ENCODE data around the gene TLL2.

Gene TLL2

GRCh38 chr10:96460316-96460715 lies 53.4 kb downstream of the TLL2 start:
- DNase-seq: no peak

- DNase-seq: no peak
Measured at GRCh38 chr10:96457341-96457740, 56.4 kb downstream of the TLL2 start.

GRCh38 chr10:96456296-96456840 lies 57.4 kb downstream of the TLL2 start:
- no peak for DNase-seq

GRCh38 chr10:96453856-96454583 lies 59.7 kb downstream of the TLL2 start:
- DNase-seq: no peak

GRCh38 chr10:96452494-96453153 lies 61.1 kb downstream of the TLL2 start:
- DNase-seq: no peak

GRCh38 chr10:96450529-96451207 lies 63.1 kb downstream of the TLL2 start:
- DNase-seq: no peak

DNA sequence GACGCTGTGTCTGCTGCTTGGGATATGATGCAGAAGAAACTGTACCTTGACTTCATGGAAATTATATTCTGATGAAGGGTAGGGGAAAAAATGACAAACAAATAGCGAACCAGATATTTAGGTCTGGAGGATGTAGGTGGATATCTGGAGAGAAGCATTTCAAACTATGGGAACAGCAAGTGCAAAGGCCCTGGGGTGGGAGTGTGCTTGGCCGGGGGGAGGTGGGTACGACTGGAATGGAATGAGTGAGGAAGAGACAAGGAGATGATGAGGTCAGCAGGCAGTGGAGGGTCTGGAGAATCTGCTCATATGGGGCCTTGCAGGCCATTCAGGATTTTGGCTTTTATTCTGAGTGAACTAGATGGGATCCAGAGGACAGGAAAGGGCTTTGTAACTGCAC lies 65.2 kb downstream of the TLL2 start:
- DNase-seq: no peak

GRCh38 chr10:96448021-96448457 lies 65.7 kb downstream of the TLL2 start:
- no peak for DNase-seq

DNA sequence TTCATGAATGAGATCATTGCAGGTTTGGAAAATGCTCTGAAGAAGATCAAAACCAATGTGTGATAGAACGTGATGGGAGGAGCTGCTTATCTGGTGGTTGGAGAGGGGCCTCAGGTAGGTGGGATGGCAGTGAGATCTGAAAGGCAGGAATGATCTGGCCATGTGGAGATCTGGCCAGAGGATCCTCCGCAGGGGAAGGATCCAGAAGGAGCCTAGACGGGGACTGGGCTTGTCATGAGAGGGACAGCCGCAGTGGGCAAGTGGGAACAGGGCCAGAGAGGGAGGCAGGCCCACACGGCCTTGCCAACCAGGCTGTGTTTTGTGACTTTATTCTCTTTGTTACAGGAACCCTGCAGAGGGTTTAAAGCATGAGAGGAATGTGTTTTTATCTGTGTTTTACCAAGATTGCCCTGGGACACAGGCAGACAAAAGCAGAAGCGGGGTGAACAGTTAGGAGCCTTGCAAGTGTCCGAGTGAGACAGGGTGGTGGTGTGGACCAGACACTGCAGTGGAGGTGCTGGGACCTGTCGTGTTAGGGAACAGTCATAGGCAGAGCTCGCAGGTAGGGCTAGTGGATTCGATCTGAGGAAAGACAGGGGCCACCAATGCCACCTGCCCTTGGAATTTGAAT lies 66.6 kb downstream of the TLL2 start:
- DNase-seq: no peak

GRCh38 chr10:96441987-96442643 lies 71.6 kb downstream of the TLL2 start:
- no peak for DNase-seq

DNA sequence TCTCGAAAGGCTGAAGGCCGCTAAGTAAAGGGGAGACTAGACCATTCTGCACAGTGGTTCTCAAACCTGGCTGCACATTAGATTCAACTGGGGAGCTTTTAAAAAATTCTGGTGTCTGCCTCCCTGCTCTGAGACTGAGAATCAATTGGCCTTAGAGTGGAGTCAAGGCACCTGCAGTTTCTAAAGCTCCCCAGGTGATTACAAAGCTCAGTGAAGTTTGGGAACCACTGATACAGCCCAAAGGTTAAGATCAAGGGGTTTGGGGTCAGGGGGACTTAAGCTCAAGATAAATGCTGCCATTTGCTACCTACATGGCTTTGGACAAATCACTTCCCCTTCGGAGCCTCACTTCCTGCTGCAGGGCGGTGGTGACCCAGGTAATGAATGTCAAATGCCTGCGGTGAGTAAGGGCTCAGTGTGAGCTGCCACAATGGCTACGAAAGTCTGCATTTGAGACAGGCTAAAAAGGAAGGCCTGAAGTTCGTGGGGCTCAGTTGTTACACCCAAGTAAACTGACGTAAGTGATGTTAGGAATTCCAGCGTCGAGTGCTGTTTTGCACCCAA lies 72.3 kb downstream of the TLL2 start:
- DNase-seq: no peak

DNA sequence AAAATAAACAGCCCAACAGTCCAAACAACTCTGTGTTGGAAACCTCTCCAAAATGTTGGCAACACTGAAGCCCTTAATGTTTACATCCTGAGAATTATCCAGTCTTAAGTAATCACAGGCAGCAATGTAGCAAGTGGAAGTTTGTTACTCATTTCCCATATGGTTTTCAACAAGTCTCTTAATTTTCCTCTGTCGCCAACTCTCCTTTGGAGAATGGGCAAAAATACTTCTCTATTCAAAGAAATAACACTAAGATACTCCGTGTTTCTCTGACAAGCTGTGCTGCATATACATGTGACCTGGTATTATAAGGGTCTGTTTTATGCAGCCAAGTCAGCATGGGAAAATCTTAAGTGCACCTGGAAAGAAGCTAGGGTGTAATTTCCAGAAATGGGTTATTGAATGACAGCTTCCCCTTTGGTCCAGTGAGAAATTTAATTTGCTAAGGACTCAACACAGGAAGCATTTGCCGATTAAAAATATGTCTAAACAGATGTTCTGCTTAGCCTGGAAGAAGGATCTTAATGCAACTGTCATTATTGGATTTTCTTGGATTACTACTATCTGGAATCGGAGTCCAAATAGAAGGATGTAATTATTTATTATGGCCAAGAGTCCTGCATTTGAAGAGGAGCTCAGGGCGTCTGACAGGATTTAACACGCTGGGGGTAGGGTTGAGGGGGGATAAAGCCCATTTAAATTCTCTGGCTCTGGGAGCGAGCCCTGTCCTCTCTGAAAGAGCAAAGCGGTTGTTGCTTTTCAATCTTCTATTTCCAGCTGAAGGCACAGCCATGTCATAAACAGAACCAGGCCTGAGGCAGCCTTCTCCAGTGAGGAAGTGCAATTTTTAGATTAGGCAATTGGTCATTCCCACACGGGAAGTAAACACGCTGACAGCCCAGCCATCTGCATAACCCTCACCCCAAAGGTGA lies 73.1 kb downstream of the TLL2 start:
- no peak for DNase-seq

DNA sequence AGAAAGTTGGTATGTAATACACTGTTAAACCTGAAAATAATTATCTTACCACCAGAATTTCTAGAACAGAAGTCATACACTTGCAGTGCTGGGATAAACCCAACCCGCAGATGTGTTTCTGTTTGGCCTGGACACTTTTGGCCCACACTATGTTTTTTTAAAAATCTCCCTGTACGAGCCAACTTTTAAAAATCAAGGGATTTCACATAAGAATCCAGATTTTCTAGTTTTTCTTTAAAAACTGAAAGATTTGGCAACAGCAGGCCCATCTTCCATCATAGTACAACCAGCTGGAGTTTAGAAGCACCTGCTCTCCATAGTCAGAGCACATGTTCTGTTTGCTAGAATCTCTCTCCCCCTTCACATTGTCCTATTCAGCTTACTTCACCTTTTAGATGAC lies 74.0 kb downstream of the TLL2 start:
- DNase-seq: no peak

DNA sequence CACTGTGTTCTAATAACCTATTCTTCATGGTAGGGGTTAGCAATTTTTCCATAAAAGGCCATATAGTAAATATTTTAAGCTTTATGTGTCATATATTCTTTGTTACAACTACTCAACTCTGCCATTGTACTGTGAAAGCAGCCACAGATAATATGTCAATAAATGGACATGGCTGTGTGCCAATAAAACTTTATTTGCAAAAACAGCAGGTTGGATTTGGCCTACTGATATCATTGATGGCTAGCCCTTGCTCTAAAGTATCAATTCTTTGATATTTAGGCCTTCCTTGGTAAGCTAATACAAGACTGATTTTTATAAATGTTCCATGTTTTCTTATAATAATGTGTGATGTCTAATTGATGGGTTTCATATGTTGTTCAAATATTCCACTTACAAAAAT lies 77.7 kb downstream of the TLL2 start:
- DNase-seq: no peak

GRCh38 chr10:96431211-96431970 lies 82.3 kb downstream of the TLL2 start:
- no peak for DNase-seq

DNA sequence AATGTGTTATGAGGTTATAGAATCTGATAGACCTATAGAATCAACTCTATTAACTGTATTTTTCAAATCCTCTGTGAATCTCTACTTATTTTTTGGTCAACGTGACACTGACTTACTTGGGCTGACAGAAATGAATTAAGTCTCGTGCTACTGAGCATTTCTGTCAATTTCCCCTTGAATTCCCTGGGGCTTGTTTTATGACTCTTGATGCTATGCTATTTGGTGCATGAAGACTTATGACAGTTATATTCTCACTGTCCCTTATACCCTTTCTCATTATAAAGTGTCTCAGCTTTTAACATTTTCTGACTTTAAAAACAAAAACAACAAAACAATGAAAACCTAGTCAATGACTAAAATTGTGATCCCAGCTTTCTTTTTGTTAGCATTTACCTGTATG lies 86.4 kb downstream of the TLL2 start:
- no peak for DNase-seq

GRCh38 chr10:96422525-96422924 lies 91.2 kb downstream of the TLL2 start:
- no peak for DNase-seq

GRCh38 chr10:96421995-96422394 lies 91.7 kb downstream of the TLL2 start:
- no peak for DNase-seq

DNA sequence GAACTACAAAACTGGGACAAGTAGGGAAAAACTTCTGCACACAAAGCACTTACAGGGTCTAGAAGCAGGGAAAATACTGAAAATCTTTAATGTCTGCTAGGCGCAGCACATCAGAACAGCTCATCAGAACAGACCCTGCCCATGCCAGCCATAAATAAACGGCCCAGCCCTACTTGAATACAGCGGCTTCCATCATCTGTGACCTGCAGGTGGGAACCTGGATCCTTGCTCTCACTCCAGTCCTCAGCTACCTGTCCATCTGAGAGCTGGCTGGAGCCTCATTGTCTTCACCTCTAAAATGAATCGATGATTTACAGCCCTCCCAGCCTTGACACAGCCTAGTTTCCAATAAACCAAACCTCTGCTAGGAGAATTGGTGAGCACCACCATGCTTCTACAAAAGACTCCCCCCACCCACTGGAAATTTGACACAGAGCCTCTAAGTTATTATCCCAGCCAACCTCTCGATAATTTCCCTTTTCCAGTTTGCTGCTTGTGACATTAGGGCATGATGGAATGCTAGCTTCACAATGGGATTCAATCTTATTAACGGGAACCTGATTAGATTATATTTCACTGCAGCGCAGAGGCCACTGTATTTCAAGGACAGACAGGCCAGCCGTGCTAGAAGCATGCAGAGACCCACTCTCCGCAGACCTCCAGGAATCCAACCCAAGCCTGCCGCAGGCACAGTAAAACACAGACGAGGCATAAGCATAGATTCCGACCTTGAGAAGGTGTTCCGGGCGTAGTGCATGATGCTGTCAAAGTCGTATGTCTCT lies 93.3 kb downstream of the TLL2 start:
- DNase-seq: no peak

DNA sequence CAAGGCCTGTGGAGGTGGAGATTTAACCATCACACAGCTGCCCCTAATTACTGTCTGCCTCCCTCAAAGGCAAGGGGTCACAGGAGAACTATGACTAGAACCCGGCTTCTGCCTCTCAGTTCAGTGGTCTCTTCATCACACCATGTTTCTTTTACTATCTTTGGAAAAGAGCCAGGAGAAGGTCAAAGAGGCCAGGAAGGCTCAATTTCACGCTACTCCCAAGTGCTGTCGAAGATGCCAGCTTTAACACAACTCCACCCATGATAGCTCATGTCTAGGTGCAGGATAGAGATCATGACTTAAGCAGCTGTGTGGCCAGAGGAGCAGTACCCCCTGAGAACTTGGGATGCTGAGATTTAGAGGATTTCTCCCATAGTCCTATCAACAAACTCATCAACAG lies 94.4 kb downstream of the TLL2 start:
- no peak for DNase-seq

All from activated gamma-delta T cell (primary cell).